ENCODE measurements around the gene HPS1. TPM values are rescaled to one million over a fixed set of nuclear protein-coding genes. Genes with fewer than 3 reads are reported as not detected.

The HPS1 gene
- total RNA-seq, 1 experiment from 2014 or later, result 47.4 TPM

GRCh38 chr10:98394851-98395440 is 51.8 kb downstream of the HPS1 start:
- H3K27me3 Mint-ChIP-seq (ENCODE audit: low read depth), result no peaks in the 10 kb centered on the region
- Histone ChIP-seq H3K14ac (ENCODE audit: insufficient read depth, low read length) (no peak overlapping the region), H2AK5ac (ENCODE audit: insufficient read length, low read length) (no peak overlapping the region), H3K79me2 (ENCODE audit: insufficient read depth, low read length) (no peaks in the 10 kb centered on the region), H2AFZ (ENCODE audit: low read length) (no peak overlapping the region), H3K23me2 (ENCODE audit: insufficient read length, low read depth, low read length, poor library complexity, severe bottlenecking) (peaks cover 2% of the 10 kb centered on the region), H2BK5ac (ENCODE audit: insufficient read length, low read length) (no peak overlapping the region), H3K27me3 (ENCODE audit: insufficient read depth, low read length) (no peaks in the 10 kb centered on the region), H3K18ac (ENCODE audit: insufficient read length, low read depth, low read length) (no peak overlapping the region), H3K4me2 (ENCODE audit: insufficient read depth, insufficient read length, low read length) (no peak overlapping the region), H2BK12ac (ENCODE audit: insufficient read length, low read depth, low read length) (no peak overlapping the region), H4K5ac (ENCODE audit: insufficient read length, low read depth, low read length) (no peak overlapping the region), H4K8ac (replicated peaks; ENCODE audit: insufficient read length, low read depth, low read length) (no peak overlapping the region), H3K23ac (ENCODE audit: insufficient read length, low read depth, low read length) (no peak overlapping the region), H3T11ph (ENCODE audit: low read length) (no peak overlapping the region), H4K91ac (ENCODE audit: insufficient read length, low read depth, low read length) (no peak overlapping the region), H3K9ac (ENCODE audit: extremely low read depth, insufficient read length, low read length) (no peak overlapping the region), H2BK15ac (ENCODE audit: low read depth, low read length) (no peak overlapping the region), H3K56ac (ENCODE audit: insufficient read length, low read depth, low read length) (no peak overlapping the region), H3K27ac (ENCODE audit: insufficient read length, low read depth, low read length) (no peak overlapping the region), H3K79me1 (ENCODE audit: insufficient read depth, low read depth, low read length, poor library complexity, severe bottlenecking) (no peaks in the 10 kb centered on the region), H3K9me3 (ENCODE audit: control insufficient read depth, low read depth, low read length) (no peaks in the 10 kb centered on the region), H4K20me1 (ENCODE audit: control insufficient read depth, insufficient read depth, insufficient read length) (no peaks in the 10 kb centered on the region), H3K4me1 (ENCODE audit: insufficient read depth, low read length) (no peaks in the 10 kb centered on the region), H2BK120ac (ENCODE audit: low read depth, low read length, poor library complexity, severe bottlenecking) (no peak overlapping the region), H2BK20ac (ENCODE audit: low read depth, low read length, poor library complexity, severe bottlenecking) (no peak overlapping the region), H3K4ac (ENCODE audit: low read depth, low read length) (no peak overlapping the region)
- no peaks in the 10 kb centered on the region for H3K4me1 Mint-ChIP-seq
- H3K36me3 Mint-ChIP-seq (ENCODE audit: insufficient read depth in 1 of 3, low read depth in 3 of 3), result no peaks in the 10 kb centered on the region; a peak in 1 of 7 replicates
- no peak for DNase-seq
- WGBS (ENCODE audit: extremely low coverage, insufficient read length, low lambda C conversion rate), result no CpG with 5 or more reads among the region's 8 CpGs
- H3K9me3 Mint-ChIP-seq, result no peaks in the 10 kb centered on the region
- TF ChIP-seq CTCF (conservative IDR thresholded peaks at IDR 0.05), result no peak
- no peak overlapping the region for H3K4me3 Mint-ChIP-seq
- H3K27ac Mint-ChIP-seq, result no peak overlapping the region
